H1 (cell line): ENCODE results near the gene FADS2. TPM values are rescaled to one million over a fixed set of nuclear protein-coding genes. Genes with fewer than 3 reads are reported as not detected.

Experiments
- SIN3A ChIP-seq, 2 experiments: IDR thresholded peaks in 1 of 2; conservative IDR thresholded peaks in 1 of 2; 2 replicates each; pipeline ENCODE4 v1.6.1; 2011 to 2012; ENCODE audit warnings: low read length in 2 of 2, improper control_type of control experiment in 1 of 2, low read depth in 1 of 2, mild to moderate bottlenecking in 1 of 2
- SUZ12 ChIP-seq: fragments of 200-600 bp; sonication (generic); IDR thresholded peaks from 2 replicates; pipeline ENCODE4 v1.6.1; 2012; ENCODE audit warnings: mild to moderate bottlenecking, inconsistent platforms, low read length, moderate library complexity, mixed read lengths
- polyA plus RNA-seq, 7 experiments: library from polyadenylated mRNA; depleted of rRNA in 3 of 7; stranded (reverse) in 5 of 7; unstranded in 2 of 7; fragments of >200 nt in 5 of 7; fragments of 200-250 nt in 2 of 7; gene quantifications; 1 replicate in 5 of 7; 2 replicates in 1 of 7; 4 replicates in 1 of 7; pipeline versions ENCODE4 v1.2.1 to v1.2.3, GENCODE V29; 2011 to 2013; ENCODE audit warnings: missing spikeins in 2 of 7, mixed read lengths in 2 of 7
- total RNA-seq: library from RNA; stranded (reverse); fragmentation: NEBNext Ultra II Directional; extraction: Animal tissue kit (Norgen Biotek cat#: 25700); gene quantifications from 2 replicates; pipeline ENCODE4 v1.2.1, GENCODE V29; 2021

FADS2 gene
- total and polyA plus RNA-seq, 2 of the 8 experiments (the other 6 are each of a cell fraction or from before 2014, with no cell fraction given), result 499 to 701 TPM

DNA sequence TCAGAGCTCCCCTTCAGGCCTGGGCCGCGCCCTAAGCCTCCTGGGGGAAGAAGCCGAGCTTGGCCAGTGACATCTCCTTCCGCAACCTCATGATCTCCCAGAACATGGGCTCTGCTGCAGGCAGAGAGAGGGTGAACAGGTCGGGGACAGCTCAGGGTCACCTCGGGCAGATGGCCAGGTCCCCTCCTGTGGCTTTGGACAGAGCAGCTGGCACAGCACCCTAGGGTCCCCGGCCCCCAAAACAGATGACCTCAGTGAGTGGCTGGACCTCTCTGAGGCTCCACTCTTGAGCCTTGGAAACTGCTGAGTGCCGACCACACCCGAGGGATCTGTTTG is 70.1 kb downstream of the FADS2 start (continued):
- TF ChIP-seq SIN3A (conservative IDR thresholded peaks at IDR 0.05 in 1 of 2, IDR thresholded peaks at IDR 0.05 in 1 of 2; ENCODE audit: low read depth in 1 of 2, low read length in 2 of 2) (no peak), SUZ12 (no peak)
